NOMO-1 treated with DMSO at 0.1 percent for 48 hours (cell line): ENCODE data around the gene ZDHHC1.
A peak's percentile ranks its signal among the peaks of the same experiment; 100 is the strongest.

ENCODE experiments used
- DNase-seq: peaks from one replicate; lab custom pipeline; 2025; ENCODE audit not compliant: unreplicated experiment; lab: John Stamatoyannopoulos, UW

The ZDHHC1 gene, protein sequence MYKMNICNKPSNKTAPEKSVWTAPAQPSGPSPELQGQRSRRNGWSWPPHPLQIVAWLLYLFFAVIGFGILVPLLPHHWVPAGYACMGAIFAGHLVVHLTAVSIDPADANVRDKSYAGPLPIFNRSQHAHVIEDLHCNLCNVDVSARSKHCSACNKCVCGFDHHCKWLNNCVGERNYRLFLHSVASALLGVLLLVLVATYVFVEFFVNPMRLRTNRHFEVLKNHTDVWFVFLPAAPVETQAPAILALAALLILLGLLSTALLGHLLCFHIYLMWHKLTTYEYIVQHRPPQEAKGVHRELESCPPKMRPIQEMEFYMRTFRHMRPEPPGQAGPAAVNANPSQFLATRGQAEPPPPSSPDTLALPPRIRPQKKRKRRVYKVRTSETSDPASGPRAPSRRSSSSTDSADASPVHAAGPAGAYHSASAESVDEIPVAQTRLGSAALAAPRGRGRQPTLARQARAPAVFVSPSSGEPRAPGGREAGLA

DNA sequence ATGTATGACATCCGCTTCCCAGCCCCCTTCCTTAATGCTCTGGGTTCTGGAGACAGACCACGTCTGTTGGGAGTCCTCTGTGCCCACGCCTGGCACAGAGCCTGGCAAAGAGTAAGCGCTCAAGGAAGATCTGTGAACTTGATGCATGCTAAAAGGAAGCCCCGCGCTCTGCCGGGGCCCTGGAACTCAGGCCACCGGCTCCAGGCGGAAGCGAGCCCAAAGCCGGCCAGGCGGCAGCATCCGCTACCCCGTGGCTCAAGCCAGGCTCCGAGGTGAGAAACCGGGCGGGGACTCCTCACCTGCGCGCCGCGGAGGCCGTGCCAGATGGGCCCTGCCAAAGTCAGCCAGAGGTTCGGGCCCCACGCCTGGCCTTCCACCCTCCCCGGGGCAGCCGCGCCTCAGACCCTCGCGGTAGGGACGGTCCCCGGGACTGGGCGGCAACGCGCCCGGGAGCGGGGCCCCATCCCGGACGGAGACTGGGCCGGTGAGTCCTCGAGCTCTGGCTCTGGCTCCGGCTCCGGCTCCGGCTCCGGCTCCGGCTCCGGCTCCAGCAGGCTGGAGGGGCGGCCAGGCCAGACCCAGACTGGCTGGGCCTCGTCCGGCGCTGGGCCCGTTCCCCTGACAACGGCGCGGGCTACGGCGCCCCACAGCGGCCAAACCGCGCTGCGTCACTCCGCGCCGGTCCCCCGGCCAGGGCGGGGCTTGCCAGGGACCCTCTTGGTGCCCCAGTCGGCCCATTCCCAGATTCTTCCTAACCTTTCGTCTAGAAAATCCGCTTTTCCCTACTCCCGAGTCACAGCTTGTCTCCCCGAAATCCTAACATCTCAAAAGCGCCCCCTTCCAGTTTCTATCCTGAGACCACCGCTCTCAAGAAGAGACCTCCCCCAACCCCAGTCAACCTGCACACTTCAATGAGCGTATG, at the start of gene ZDHHC1:
Gene ZDHHC1, minus strand, starts transcription at position 606 of the 922 bp plus-strand sequence. CDS start 8,702 bp downstream, outside the sequence.
- peak; percentile 15 for DNase-seq

DNA sequence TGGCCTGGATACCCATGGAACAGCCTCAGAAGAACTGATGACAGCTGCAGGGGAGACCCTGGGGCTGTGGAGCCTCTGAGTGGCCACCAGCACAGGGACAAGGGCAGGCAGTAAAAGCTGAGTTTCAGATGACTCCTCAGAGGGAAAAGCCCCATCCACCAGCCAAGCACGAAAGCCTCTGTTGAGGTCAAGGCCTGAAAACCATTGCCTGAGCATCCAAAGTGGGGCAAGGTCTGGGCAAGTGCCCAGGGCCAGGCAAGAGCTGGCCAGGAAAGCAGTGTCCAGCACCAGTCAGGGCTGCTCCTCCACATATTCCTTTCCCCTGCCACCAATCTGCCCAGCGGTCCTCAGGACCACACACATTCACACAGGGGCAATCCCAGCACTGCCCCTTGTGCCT, 48.3 kb upstream of the ZDHHC1 start:
- no peak for DNase-seq

DNA sequence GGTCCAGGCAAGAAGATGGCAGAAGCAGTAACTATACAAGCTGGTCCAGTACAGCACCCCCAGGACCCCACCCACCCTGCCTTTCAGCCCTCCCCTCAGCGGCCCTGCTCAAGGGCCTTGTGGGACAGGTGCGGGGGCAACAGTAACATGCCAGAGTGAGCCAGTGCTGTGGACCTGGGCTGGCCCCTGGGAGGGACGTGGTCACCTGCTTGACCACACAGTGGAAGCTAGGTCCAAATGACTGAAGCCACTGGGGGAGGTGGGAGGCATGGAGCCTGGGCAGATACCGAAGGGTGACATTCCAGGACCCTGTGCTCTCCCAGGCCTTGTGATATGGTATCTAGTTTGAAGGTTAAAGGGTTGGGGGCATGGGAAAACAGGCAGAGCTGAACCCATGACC, 47.4 kb upstream of the ZDHHC1 start:
- no peak for DNase-seq

DNA sequence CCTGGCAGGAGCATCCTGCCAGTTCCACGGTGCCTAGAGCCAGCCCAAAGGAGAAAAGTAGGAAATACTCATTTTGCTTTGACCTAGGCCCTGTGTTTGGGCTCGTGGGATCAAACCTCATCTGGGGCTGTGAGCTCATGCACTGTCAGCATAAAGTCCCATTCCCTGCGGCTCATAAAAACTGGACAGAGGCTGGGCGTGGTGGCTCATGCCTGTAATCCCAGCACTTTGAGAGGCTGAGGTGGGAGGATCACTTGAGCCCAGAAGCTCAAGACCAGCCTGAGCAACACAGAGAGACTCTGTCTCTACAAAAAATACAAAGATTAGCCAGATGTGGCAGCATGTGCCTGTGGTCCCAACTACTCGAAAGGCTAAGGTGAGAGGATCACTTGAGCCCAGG, 46.8 kb upstream of the ZDHHC1 start:
- DNase-seq, result no peak

DNA sequence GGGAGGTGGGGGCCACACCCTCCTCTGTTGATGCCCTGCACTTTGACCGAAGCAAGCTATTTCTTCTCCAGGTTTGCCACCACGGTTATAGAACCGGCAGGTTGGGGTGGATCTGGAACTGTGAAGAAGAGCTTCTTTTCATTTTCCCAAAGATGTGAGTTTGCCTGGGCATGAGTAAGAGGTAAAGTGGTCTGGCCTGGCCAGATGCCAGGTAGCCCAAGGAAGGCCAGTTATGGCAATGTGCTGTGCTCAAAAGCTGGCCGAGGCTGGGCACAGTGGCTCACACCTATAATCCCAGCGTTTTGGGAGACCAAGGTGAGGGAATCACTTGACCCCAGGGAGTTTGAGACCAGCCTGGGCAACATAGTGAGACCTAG, 46.0 kb upstream of the ZDHHC1 start:
- DNase-seq, result no peak

DNA sequence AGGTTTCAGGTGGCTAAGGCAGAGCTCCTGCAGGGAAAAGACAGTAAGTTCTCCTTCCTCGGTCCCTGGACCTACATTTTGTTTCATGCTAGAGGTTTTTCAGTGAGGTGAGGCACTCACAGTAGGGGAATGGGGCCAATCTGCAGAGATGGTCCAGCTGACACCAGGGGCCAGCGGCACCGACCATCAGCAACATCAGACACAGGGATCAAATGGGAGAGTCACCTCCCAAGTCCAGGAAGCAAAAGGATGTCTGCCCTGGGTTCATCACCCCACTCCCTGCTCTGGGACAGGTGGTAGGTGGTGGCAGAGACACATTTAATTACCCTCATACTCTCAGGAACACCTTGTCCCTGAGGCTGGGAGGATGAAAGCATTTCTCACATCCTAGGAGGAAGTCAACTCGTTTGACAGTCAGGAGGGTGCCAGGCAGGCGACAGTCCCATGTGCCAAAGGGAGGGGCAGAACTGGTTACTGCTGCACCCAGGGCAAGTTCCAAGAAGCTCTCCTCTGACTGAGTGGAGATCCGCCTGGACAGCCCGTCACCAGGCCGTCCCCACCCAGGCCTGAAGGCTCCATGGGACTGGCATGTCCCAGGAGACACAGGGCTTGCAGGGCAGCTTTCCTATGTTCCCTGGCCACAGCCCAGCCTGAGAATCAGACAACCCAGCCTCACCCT, 45.5 kb upstream of the ZDHHC1 start:
- no peak for DNase-seq

DNA sequence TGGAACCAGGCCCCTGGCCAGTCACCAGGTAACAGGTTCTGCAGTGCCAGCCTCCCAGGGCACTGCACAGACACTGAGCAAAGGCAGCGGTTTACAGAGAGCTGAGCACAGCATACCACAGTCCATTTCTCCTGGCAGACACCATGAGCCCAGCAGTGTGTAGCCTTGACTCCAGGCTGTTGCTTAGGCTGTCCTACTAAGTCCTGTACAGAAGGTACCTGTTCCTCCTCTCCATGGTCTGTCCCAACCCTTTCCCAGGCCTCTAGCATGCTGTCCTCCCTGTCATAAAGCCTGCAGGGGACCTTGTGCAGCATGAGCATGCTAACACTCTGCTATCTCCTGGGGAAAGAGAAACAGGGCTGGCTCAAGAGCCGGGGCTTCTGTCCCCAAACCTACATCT, 44.7 kb upstream of the ZDHHC1 start:
- no peak for DNase-seq

DNA sequence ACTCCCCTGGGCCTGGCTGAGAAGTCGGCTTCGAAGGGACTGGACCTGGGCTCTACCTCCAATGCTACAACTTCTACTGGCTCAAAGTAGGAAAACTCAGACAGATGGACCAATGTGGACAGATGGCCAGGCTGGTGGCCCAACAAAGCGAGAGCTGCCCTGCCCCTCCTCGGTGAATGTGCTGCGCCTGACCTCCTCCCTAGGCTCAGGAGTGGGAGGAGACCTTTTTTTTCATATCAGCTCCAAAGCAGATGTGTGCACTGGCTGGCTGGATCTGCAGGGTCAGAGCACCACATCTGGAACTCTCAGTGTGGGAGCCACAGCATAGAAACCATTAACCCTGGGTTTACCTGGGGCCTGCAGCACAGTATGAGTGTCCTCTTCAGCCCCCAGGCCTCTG, 43.9 kb upstream of the ZDHHC1 start:
- DNase-seq, result no peak

DNA sequence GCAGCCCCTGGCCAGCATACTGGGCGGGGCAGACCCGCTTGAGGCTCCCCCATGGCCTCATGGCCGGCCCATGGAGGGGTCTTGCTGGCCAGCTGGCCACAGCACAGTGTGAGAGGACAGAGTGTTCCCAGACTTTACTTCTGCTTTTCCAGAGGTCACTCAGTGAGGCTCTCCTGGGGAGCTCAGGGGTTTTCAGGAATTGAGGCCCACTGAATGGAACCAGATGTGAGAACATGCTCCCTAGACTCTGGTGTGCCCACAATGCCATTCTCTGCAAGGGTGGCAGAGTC, 43.5 kb upstream of the ZDHHC1 start:
- DNase-seq, result no peak

DNA sequence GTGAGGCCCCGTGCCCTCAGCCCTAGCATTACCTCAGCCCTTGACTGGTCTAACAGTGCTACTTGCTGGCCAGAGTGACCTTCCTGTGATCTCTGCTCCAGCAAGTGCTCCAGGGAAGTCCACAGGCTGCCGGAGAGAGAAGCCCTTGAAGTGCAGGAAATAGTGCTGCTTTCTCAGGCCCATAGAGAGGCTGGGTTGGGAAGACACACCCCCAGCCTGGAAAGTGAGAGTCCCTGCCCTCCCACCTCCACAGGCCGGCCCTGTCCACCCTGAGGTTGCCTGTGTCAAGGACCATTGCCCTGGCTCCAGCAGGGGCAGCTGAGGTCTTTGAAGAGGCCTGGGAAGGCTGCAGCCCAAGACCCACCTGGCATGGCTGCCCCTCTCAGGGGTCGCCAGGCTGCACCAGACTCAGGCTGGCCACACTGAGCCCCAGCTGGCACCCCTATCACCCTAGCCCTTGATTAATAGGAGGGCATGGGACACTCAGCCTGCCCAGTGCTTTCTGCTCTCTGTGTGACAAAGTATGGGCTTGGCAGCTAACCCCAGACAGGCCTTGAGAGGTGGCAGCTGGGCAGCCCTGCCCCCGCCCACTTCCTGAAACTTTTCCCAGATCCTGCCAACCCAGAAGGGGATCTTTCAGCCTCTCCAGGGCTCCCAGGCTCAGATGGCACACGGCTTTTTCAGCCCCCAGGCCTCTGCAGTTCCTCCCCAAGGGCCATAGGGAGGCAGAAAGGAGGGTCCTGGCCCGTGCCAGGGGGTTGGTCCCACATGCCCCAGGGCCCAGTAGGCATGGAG, 43.0 kb upstream of the ZDHHC1 start:
- DNase-seq, result no peak

DNA sequence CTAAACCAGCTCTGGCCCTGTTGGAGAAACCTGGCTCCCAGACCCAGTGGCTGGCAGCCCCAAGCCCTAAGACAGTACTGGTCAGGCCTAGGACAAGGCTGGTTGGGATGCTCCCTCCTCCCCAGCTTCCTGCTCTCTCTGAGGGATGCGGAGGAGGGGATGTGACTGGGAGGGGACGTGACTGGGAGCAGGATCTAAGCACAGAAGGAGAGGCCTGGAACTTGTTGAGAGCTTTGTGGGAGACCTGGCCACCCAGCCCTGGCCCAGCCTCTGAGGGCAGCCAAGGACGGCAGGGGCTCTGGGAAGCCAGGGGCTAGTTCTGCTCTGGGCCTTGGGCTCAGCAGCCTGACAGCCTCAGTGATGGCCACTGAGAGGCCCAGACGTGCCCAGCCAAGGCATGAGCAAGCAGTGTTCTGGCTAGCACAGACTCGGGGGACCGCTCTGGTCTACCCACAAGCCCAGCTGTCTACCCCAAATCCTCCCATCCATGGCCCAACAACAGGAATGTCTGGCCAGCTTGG, 41.9 kb upstream of the ZDHHC1 start:
- no peak for DNase-seq

DNA sequence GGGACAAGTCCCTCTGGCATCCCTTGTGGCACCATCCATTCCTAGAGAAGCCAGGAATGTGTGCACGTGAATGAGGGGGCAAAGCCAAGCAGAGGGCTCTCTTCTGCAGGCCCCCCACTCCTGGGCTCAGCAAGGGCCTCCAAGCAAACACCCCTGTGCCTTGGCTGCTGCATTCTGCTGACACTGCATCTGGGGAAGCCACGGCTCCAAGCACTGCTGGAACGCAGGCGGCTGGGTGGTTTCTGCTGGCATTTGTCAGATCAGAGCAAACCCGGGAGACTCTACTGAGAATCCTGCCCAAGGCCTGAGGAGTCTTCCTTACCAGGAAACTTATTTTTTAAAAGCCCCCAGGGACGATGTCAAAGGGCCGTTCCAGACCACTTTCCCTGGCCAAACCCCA, 41.3 kb upstream of the ZDHHC1 start:
- DNase-seq, result no peak

DNA sequence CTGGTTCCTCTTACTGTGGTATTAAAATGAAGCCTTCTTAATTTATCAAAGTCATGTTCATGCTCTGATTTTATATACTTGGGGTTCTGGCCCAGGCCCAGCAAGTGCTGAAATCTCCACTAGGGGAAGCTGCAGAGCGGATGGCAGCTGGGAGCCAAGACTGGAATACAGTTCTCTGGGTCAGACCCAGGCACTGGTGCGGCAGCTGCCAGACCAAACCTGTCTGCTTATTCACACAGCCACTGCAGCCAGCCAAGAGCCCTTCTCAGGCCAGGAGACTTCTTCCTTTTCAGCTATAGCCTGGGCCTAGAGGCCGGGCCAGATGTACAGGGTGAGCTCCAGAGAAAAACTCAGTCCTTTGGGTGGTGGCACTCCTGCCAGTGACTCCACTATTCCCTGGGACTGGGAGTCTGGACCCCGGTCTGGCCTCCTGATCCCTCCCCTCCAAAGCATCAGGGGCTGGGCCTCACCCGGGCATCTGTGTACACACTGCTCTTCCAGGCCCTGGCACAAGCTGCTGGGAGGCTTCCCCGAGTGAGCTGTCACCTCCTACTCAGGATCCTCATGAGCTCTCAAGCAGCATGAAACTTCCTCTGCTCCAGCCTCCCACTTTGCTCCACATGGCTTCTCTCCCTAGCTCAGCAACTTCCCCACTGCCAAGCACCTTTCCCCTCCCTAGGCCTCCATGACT, 40.3 kb upstream of the ZDHHC1 start:
- no peak for DNase-seq

DNA sequence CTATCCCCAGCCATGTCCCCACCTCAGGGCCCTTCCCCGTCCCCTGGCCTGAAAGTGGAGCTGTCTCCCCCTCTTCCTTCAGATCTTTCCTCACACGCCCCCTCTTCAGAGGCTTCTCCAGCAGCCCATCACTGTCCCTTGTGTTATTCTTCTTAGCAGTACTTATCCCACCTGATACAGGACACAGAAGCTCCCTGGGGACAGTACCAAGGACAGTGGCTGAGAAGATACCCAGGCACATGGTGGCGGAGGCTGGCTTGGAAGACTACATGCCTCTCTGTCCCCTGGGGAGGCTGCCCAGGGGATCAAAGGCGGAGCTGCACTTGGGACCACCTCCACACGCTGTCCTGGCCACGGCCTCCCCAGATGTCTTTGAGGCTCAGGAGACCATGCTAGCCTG, 38.6 kb upstream of the ZDHHC1 start:
- no peak for DNase-seq

DNA sequence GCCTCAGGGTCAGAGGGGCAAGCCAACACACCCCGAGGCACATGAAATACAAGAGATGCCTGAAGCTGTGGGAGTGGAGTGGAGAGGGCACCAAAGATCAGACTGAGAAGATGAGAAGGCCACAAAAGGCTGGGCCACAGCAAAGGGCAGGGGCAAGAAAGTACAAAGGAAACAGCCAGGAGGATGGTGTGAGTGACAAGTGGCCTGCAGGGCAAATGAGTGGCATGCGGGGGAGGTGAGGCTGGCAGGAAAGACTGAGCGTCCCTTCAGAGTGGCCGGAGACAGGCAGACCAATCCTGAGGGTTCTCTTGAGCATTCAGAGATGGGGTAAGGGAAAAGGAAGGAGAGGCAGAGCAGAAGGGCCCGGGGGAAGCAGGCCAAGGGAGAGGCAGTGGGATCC, 37.8 kb upstream of the ZDHHC1 start:
- no peak for DNase-seq

DNA sequence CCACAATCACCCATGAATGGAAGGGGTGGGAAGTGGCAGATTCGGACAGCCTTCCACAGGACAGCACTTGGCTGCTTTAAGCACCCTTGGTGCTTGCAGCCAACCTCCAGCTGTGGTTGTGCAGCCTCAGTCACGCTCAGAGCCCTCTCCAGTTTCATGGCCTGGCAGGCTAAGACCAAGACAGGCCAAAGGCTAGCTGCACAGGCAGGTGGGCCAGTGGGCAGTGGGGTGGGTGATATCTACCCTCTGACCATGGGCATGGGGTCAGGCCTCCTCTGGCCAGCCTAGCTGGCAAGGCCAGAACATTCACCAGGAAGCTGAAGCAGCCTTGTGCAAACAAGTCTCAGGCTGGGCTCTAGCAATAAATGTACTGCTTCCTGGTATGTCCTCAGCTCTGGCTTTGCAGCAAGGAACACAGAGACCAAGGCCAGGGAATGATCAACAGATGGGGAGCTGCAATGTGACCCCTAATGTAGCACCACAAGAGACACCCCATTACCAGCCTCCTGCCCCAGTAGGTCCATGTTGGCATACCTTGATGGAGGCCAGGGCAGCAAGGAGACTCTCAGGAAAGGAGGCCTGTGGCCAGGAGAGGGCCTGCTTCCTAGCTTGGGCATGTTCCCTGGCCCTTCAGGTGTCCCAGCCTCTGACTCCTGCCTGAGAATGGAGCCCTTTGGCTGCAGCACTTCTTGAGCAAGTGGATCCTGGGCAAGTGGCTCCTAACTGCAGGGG, 35.6 kb upstream of the ZDHHC1 start:
- no peak for DNase-seq

DNA sequence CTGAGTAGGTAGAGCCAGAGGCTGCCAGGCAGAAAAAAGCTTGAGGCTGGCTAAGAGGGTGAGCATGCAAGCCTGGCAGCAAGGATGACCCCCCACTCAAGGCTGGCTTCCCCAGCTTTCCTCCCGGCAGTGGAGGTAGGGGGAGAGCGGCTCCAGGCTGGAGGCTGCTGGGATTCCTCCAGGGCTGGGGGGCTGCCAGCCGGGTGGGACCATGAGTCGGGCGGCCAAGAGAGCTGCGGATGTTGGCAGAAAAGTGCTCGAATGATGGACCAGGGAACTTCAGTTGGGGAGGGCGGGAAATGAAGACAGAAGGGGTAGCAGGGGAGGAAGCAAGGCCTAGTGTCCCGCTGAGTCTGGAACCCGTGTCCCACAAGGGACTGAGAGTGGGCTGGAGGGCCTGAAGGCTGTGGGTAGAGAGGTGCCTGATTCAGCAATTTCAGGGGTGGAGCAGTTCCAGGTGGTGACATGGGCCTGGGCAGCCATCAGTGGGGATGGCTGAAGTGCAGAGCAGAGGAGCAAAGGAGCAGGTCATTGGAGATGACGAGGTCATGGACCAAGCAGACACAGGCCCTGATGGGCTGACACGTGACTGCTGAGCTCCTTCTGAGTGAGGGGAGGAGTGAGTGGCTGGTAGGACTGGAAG, 34.9 kb upstream of the ZDHHC1 start:
- DNase-seq, result no peak

DNA sequence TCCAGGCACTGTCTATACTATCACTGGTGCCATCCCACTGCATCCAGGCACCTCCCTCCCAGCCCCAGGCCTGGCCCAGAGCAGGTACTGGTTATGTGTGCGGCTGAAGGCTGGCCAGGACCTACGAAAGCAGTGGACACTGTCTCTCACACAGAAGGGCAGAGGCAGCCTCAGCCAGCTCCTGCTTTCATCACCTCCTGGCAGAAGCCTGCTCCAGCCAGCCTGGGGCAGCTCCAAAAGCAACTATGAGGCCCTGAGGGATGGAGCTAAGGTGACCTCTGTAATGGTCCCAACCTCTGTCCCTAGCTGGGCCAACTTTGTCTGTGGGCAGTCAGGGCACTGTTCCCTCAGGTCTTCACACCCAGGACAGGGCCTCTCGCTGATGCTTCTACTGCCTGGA, 33.5 kb upstream of the ZDHHC1 start:
- no peak for DNase-seq

DNA sequence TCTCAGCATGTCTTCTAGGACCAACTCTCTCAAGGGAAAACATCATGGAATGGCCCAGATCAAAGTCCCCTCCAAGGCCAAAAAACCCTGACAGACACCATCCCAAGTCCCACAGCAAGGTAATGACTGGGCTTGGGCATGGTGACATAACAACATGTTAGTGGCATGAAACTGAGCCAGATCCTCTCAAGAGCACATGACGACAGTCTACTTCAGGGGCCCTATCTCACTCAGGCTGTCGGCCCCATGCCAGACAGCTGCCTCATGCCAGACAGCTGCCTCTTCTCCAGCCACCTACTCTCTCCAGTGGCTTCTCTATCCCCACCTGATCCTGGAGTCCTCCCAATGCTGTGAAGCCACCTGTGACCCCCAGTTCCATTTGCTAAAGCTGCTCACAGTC, 33.1 kb upstream of the ZDHHC1 start:
- DNase-seq, result no peak
